ENCODE results near the gene ISG15.
"Not testable (repeated sequence)": the region's sequence is repeated elsewhere in the genome, so short reads cannot be mapped to it uniquely, and the experiment has no call there.

The ISG15 gene

DNA sequence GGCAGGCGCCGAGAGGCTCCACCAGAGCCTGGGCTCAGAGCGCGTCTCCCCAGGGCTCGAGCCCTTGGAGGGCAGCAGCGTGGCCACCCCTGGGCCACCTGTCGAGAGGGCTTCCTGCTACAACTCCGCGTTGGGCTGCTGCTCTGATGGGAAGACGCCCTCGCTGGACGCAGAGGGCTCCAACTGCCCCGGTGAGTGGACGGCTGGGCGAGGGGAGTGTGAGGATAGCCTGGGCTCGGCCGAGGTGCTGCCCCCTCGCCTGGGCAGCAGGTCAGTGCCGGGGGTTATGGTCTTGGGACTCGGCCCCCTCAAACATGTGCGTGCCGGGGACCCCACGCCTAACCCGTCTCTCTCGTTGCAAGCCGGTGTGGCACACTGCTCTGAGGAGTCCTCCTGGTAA is 33.5 kb downstream of the ISG15 start:
- no peak for DNase-seq (ENCODE audit: low read depth)

- DNase-seq (ENCODE audit: low read depth) = no peak
Observed at GRCh38 chr1:1047407-1047806, 34.1 kb downstream of the ISG15 start.

GRCh38 chr1:1047963-1048362 is 34.7 kb downstream of the ISG15 start:
- DNase-seq (ENCODE audit: low read depth) = no peak

DNA sequence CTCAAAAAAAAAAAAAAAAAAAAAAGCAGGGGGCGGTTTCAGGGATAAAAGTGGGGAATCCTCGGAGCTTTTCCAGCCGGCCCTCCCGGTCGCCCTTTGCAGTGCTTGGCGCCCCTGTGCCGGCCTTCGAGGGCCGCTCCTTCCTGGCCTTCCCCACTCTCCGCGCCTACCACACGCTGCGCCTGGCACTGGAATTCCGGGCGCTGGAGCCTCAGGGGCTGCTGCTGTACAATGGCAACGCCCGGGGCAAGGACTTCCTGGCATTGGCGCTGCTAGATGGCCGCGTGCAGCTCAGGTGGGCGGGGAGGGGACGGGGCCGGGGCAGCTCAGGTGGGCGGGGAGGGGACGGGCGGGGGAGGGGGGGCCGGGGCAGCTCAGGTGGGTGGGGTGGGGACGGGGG is 35.5 kb downstream of the ISG15 start:
- DNase-seq (ENCODE audit: low read depth) = no peak

DNA sequence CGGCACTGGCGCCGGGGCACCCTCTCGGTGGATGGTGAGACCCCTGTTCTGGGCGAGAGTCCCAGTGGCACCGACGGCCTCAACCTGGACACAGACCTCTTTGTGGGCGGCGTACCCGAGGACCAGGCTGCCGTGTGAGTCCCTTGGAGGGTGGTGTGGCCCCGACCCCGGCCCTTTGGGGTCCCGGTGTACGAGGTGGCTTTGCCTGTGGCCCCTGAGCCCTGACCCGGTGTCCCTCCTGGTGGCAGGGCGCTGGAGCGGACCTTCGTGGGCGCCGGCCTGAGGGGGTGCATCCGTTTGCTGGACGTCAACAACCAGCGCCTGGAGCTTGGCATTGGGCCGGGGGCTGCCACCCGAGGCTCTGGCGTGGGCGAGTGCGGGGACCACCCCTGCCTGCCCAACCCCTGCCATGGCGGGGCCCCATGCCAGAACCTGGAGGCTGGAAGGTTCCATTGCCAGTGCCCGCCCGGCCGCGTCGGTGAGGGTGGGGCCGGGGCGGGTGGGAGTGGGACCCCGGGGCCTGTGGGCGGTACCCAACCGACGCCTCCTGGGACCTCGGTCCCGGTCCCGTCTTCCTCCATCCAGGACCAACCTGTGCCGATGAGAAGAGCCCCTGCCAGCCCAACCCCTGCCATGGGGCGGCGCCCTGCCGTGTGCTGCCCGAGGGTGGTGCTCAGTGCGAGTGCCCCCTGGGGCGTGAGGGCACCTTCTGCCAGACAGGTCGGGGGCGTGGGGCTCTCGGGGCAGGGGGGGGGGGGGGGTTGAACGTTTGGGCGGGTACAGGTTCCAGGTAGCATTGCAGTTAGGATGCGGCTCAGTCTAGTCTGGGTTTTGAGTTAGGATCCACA is 36.2 kb downstream of the ISG15 start:
- DNase-seq (ENCODE audit: low read depth) = no peak

DNA sequence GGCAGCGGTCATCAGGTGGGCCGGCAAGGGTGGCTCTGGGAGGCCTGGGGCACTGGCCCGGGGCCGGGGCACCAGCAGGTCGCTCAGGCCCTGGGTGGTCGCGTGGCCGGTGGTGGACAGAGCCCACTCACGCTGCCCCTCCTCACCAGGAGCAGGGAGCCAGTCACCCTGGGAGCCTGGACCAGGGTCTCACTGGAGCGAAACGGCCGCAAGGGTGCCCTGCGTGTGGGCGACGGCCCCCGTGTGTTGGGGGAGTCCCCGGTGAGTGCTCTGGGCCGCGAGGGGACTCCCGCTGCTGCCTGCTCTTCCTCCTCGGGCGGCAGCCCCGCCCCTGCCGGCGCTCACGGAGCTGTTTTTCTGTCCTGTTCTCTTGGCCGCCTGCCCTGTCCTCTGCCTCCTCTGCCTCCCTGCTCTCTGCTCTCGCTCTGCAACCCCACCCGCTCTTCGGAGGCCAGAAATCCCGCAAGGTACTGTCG is 37.3 kb downstream of the ISG15 start:
- DNase-seq (ENCODE audit: low read depth) = no peak

DNA sequence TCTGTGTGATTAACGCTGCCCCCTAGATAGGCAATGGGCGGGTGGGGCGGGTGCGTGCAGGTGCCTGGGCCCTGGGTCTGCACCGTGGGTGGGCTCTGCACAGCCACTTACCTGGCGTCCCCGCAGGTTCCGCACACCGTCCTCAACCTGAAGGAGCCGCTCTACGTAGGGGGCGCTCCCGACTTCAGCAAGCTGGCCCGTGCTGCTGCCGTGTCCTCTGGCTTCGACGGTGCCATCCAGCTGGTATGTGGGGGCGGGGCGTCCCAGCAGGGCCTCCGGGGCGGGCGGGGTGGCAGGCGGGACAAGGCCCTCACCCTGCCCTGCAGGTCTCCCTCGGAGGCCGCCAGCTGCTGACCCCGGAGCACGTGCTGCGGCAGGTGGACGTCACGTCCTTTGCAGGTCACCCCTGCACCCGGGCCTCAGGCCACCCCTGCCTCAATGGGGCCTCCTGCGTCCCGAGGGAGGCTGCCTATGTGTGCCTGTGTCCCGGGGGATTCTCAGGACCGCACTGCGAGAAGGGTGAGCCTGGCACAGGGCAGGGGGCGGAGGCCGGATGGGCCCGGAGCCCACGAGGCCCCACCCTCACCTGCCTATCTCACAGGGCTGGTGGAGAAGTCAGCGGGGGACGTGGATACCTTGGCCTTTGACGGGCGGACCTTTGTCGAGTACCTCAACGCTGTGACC is 38.0 kb downstream of the ISG15 start:
- no peak for DNase-seq (ENCODE audit: low read depth)

- no peak for DNase-seq (ENCODE audit: low read depth)
Observed at GRCh38 chr1:1052003-1052840, 38.9 kb downstream of the ISG15 start.

- no peak for DNase-seq (ENCODE audit: low read depth)
Observed at GRCh38 chr1:1053022-1053421, 39.7 kb downstream of the ISG15 start.

DNA sequence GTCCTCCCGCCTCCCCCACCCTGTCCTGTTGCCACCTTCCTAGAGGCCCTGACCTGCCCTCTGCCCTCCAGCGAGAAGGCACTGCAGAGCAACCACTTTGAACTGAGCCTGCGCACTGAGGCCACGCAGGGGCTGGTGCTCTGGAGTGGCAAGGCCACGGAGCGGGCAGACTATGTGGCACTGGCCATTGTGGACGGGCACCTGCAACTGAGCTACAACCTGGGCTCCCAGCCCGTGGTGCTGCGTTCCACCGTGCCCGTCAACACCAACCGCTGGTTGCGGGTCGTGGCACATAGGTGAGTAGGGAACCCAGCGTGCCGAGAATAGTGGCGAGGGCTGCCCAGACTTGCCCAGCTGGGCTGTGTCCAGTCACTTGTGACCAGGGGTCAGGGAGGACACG is 40.4 kb downstream of the ISG15 start:
- DNase-seq (ENCODE audit: low read depth) = no peak

DNA sequence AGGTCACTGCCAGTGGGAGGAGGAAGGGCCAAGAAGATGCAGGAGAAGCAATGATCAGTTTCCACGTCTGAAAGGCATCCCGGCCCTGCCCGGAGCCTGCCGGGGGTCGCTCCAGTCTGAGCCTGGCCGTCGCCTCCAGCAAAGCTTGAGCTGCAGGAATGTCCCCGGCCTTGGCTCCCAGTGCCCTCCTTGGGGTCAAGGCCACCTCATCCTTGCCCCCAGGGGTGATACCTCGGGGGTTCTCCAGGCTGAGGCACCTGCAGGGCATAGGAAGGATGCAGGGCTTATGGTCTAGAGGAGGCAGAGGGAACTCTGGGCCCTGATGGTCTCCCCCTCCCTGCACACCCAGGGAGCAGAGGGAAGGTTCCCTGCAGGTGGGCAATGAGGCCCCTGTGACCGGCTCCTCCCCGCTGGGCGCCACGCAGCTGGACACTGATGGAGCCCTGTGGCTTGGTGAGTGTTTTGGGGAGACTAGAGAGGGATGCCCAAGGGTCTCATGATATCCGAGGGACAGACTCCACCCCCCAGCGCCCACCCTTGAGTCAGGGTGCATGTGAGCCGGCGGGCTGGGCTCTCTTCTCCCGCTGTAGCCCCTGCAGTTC is 40.9 kb downstream of the ISG15 start:
- DNase-seq (ENCODE audit: low read depth) = no peak

DNA sequence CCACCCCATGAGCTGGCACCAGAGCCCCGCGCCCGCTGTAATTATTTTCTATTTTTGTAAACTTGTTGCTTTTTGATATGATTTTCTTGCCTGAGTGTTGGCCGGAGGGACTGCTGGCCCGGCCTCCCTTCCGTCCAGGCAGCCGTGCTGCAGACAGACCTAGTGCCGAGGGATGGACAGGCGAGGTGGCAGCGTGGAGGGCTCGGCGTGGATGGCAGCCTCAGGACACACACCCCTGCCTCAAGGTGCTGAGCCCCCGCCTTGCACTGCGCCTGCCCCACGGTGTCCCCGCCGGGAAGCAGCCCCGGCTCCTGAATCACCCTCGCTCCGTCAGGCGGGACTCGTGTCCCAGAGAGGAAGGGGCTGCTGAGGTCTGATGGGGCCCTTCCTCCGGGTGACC is 41.7 kb downstream of the ISG15 start:
- DNase-seq (ENCODE audit: low read depth) = no peak

DNA sequence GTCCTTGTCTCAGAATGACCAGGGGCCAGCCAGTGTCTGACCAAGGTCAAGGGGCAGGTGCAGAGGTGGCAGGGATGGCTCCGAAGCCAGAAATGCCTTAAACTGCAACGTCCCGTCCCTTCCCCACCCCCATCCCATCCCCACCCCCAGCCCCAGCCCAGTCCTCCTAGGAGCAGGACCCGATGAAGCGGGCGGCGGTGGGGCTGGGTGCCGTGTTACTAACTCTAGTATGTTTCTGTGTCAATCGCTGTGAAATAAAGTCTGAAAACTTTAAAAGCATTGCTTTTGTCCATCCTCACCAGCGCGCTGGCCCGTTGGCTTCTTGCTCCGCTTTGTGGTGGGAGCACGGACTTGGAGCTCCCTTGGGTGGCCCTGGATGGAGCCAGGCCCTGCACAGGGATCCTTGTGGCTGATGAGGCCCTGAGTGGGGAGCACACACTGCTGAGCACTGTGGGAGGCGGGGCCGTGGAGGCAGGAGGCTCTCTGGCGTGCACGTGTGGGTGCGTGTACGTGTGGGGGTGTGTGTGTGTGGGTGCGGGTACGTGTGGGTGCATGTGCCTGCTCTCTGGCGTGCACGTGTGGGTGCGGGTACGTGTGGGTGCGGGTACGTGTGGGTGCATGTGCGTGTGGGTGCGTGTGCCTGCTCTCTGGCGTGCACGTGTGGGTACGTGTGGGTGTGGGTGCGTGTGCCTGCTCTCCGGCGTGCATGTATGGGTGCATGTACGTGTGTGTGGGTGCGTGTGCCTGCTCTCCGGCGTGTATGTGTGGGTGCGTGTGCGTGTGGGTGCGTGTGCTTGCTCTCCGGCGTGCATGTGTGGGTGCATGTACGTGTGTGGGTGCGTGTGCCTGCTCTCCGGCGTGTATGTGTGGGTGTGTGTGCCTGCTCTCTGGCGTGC is 42.8 kb downstream of the ISG15 start:
- DNase-seq (ENCODE audit: low read depth) = no peak

DNA sequence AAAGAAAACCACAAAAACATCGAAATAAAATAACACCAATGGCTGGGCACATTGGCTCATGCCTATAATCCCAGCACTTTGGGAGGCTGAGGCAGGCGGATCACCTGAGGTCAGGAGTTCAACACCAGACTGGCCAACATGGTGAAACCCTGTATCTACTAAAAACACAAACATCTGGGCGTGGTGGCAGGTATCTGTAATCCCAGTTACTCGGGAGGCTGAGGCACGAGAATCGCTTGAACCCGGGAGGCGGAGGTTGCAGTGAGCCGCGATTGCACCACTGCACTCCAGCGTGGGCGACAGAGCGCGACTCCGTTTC is 44.4 kb downstream of the ISG15 start:
- DNase-seq (ENCODE audit: low read depth) = not testable (repeated sequence)

DNA sequence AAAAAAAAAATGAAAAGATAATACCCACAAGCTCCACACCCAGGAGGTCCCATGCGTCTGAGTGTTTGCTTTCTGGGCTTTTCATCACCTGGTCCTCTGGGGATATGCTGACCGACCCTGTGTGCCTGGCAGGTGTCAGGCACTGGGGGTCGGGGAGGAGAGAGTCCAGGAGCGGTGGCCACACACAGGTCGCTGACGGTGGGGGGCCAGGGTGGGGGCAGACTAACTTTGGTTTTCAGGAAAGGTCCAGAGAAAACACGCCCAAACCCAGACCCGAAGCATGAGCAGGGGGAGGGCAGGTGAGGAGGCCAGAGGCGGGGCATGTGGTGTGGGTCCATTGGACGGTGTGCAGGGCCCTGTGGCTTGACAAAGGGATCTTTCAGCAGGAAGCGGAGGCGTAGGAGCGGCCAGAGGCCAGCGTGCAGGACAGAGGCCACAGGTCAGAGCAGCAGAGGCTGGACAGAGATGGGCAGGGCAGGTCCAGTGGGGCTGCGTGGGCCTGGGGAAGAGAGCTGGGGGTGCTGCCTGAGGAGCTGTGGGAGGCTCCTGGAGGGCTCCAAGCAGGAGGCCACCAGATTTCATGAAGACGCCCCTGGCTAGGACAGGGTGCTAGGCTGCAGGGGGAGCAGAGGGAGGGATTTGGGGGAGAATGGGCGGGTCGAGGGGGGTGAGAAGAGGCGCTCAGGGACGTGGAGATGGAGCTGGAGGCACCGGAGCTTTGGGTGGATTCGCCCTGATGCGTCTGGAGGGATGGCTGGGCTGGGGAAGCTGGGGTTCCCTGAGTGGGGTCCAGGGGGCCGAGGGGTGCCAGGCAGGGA is 45.0 kb downstream of the ISG15 start:
- DNase-seq (ENCODE audit: low read depth) = no peak

DNA sequence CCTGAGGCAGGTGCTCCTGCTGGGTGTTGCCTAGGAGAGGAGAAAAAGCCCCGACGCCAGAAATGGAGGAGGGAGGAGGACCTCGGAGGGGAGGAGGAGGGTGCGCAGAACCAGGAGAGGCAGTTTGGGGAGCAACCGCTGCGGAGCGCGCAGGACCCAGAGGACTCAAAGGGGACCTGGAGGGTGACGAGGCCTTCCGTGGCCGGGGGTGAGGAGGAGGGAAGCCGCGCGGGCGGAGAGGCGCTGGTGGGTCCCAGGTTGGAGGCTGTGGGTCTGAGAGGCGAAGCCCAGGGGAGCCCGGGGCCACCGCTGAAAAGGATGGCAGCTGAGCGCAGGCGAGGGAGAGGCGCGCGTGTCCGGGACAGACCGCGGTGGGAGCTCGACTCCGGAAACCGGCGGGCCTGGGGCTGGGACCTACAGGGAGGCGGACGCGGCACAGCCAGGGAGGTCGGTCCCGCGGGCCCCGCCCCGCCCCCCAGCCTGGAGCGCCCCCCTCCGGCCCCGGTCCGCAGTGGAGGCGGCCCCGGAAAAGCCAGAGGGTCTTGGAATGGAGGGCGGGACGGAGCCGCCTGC is 45.7 kb downstream of the ISG15 start:
- DNase-seq (ENCODE audit: low read depth) = no peak

GRCh38 chr1:1059494-1060280 is 46.4 kb downstream of the ISG15 start:
- peak; percentile 80 for DNase-seq (ENCODE audit: low read depth)

- DNase-seq (ENCODE audit: low read depth) = no peak
Observed at GRCh38 chr1:1060281-1061000, 47.1 kb downstream of the ISG15 start.

Measured in T follicular helper cell (primary cell).